HG02798 (cell line): ENCODE data around the gene ARL6IP1.
A peak's percentile ranks its signal among the peaks of the same experiment; 100 is the strongest.

Source experiments
- ATAC-seq: cut with Tn5 transposase; IDR thresholded peaks from one replicate; pipeline ENCODE4 v1.9.1; 2021; ENCODE audit warnings: mild to moderate bottlenecking; ENCODE audit not compliant: unreplicated experiment, poor library complexity

ARL6IP1 gene

GRCh38 chr16:18801145-18801972 is at the start of gene ARL6IP1:
TSS of gene ARL6IP1 (minus strand) at chr16:18801549. CDS start at chr16:18801466, 83 bp downstream.
- ATAC-seq: peak; percentile 97

GRCh38 chr16:18846416-18846815 is 45.1 kb upstream of the ARL6IP1 start:
- ATAC-seq: no peak

- no peak for ATAC-seq
Measured at GRCh38 chr16:18842565-18842964, 41.2 kb upstream of the ARL6IP1 start.

GRCh38 chr16:18841833-18842525 is 40.6 kb upstream of the ARL6IP1 start:
- no peak for ATAC-seq

- no peak for ATAC-seq
Measured at GRCh38 chr16:18839555-18839954, 38.2 kb upstream of the ARL6IP1 start.

- ATAC-seq: no peak
Measured at GRCh38 chr16:18836702-18837101, 35.4 kb upstream of the ARL6IP1 start.

GRCh38 chr16:18834864-18835263 is 33.5 kb upstream of the ARL6IP1 start:
- ATAC-seq: no peak

GRCh38 chr16:18833707-18834505 is 32.6 kb upstream of the ARL6IP1 start:
- ATAC-seq: no peak

GRCh38 chr16:18832613-18833012 is 31.3 kb upstream of the ARL6IP1 start:
- ATAC-seq: no peak

GRCh38 chr16:18832006-18832405 is 30.7 kb upstream of the ARL6IP1 start:
- ATAC-seq: no peak

GRCh38 chr16:18829251-18829650 is 27.9 kb upstream of the ARL6IP1 start:
- ATAC-seq: no peak

- no peak for ATAC-seq
Measured at GRCh38 chr16:18827890-18828289, 26.5 kb upstream of the ARL6IP1 start.

- ATAC-seq: no peak
Measured at GRCh38 chr16:18816286-18816685, 14.9 kb upstream of the ARL6IP1 start.

GRCh38 chr16:18811925-18812324 is 10.6 kb upstream of the ARL6IP1 start:
- ATAC-seq: no peak

GRCh38 chr16:18809165-18809564 is 7.8 kb upstream of the ARL6IP1 start:
- ATAC-seq: no peak

- ATAC-seq: no peak
Measured at GRCh38 chr16:18805257-18805773, 4.0 kb upstream of the ARL6IP1 start.

- ATAC-seq: no peak
Measured at GRCh38 chr16:18804540-18804939, 3.2 kb upstream of the ARL6IP1 start.

- ATAC-seq: no peak
Measured at GRCh38 chr16:18803569-18804462, 2.5 kb upstream of the ARL6IP1 start.

- no peak for ATAC-seq
Measured at GRCh38 chr16:18802767-18803343, 1.5 kb upstream of the ARL6IP1 start.
